Hepatocyte (in vitro differentiated cells): ENCODE data around the gene ROR1. TPM values are rescaled to one million over a fixed set of nuclear protein-coding genes. Genes with fewer than 3 reads are reported as not detected.

Experiments
- DNase-seq: peaks from one replicate; pipeline ENCODE4 v3.0.0-alpha.2; 2016; ENCODE audit warnings: low spot score
- H2AFZ ChIP-seq: fragments of 200-600 bp; sonication (generic); 2 replicates; pipeline ENCODE4 v1.6.0; 2016; ENCODE audit warnings: antibody characterized with exemption, mild to moderate bottlenecking
- H3K27ac ChIP-seq: fragments of 200-600 bp; sonication (generic); 2 replicates; pipeline ENCODE4 v1.5.1; 2016; ENCODE audit warnings: mild to moderate bottlenecking
- H3K27me3 ChIP-seq: fragments of 200-600 bp; sonication (generic); 2 replicates; pipeline ENCODE4 v1.6.1; 2016
- H3K36me3 ChIP-seq: fragments of 200-600 bp; sonication (generic); replicated peaks from 2 replicates; pipeline ENCODE4 v1.5.1; 2016; ENCODE audit warnings: low read depth; ENCODE audit not compliant: insufficient read depth
- H3K4me1 ChIP-seq: fragments of 200-600 bp; sonication (generic); 2 replicates; pipeline ENCODE4 v1.5.1; 2016; ENCODE audit warnings: mild to moderate bottlenecking, moderate library complexity; ENCODE audit not compliant: insufficient read depth
- H3K4me2 ChIP-seq: fragments of 200-600 bp; sonication (generic); 2 replicates; pipeline ENCODE4 v1.6.0; 2016
- H3K4me3 ChIP-seq: fragments of 200-600 bp; sonication (generic); 2 replicates; pipeline ENCODE4 v1.5.1; 2016; ENCODE audit warnings: mild to moderate bottlenecking
- H3K79me2 ChIP-seq: fragments of 200-600 bp; sonication (generic); 2 replicates; pipeline ENCODE4 v1.6.0; 2017; ENCODE audit warnings: mild to moderate bottlenecking
- H3K9me2 ChIP-seq: fragments of 200-600 bp; sonication (generic); replicated peaks from 2 replicates; pipeline ENCODE4 v1.6.0; 2017; ENCODE audit warnings: mild to moderate bottlenecking; ENCODE audit not compliant: insufficient read depth
- H3K9me3 ChIP-seq: fragments of 200-600 bp; sonication (generic); 2 replicates; pipeline ENCODE4 v1.5.1; 2016; ENCODE audit warnings: low read depth, mild to moderate bottlenecking
- H4K20me1 ChIP-seq: fragments of 200-600 bp; sonication (generic); 2 replicates; pipeline ENCODE4 v1.6.0; 2016; ENCODE audit warnings: mild to moderate bottlenecking; ENCODE audit not compliant: insufficient read depth, poor library complexity, severe bottlenecking
- EZH2 ChIP-seq: fragments of 200-600 bp; sonication (generic); IDR thresholded peaks from 2 replicates; pipeline ENCODE4 v1.6.1; 2016; ENCODE audit warnings: antibody characterized with exemption, mild to moderate bottlenecking, borderline replicate concordance
- EZH2phosphoT487 ChIP-seq: fragments of 200-600 bp; sonication (generic); IDR thresholded peaks from one replicate; pipeline ENCODE4 v1.6.1; 2018; ENCODE audit warnings: antibody characterized with exemption, mild to moderate bottlenecking, low read depth, moderate library complexity; ENCODE audit not compliant: unreplicated experiment, severe bottlenecking
- WGBS: methylation state at CpG from one replicate; pipeline ENCODE4 v1.1.6; 2016; ENCODE audit warnings: low lambda C conversion rate; ENCODE audit errors: missing lambda C conversion rate; 5-methylcytosine and 5-hydroxymethylcytosine counted together
- polyA plus RNA-seq: library from polyadenylated mRNA; unstranded; fragments of >200 nt; fragmentation: Nextera tagmentation; extraction: Ambion mirVana; gene quantifications from 2 replicates; pipeline ENCODE4 v1.2.1, GENCODE V29; 2016
- total RNA-seq: library from RNA; depleted of rRNA; stranded (reverse); fragments of >200 nt; gene quantifications from 2 replicates; pipeline ENCODE4 v1.2.3, GENCODE V29; 2014
- TF ChIP-seq, protein P1 (sequence below): fragments of 200-600 bp; sonication (generic); IDR thresholded peaks from 2 replicates; pipeline ENCODE4 v1.5.1; 2016; ENCODE audit warnings: antibody characterized with exemption, mild to moderate bottlenecking; ENCODE audit not compliant: poor library complexity

Gene ROR1
- total and polyA plus RNA-seq, 2 experiments from 2014 or later: 16.4 to 27.7 TPM

DNA sequence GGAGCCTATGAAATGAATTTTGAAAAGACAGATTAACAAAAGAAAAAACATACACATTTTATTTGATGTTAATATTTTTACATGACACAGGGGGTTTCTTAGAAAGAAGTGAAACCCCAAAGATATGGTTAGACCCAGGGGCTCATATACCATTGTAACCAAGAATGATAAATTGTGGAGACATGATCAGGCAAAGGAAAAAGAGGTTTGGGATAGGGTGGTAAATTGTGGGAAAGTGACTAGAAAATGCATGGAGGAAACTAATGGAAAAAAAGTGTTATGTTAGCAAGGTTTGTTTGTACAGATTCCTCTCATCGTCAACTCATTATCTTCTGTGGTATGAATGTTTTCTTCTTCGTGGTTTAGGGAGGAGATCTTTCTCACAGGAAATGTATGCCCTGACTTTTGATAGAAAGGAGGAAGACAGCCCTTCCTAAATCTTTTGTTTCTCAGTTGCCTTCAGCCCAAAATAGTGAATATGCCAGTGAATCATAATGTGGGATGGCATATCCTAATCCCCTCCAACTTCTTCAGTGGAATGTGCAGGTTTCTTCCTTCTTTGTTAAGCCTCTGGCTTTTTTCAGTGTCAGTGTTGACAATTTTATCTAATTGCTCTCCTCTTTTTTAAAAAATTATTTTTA is 289.2 kb downstream of the ROR1 start:
- Histone ChIP-seq H3K4me1 (no peaks in the 10 kb centered on the region), H3K27ac (no peak overlapping the region), H4K20me1 (no peaks in the 10 kb centered on the region), H3K4me2 (no peak overlapping the region), H3K79me2 (peaks cover 2% of the 10 kb centered on the region), H3K9me3 (peaks cover 9% of the 10 kb centered on the region), H3K36me3 (no peaks in the 10 kb centered on the region), H3K9me2 (no peaks in the 10 kb centered on the region), H2AFZ (no peak overlapping the region), H3K27me3 (no peaks in the 10 kb centered on the region), H3K4me3 (no peak overlapping the region)
- 64% methylated on average over 2 of the region's 2 CpGs for WGBS
- no peak for TF ChIP-seq EZH2phosphoT487
- DNase-seq: no peak

DNA sequence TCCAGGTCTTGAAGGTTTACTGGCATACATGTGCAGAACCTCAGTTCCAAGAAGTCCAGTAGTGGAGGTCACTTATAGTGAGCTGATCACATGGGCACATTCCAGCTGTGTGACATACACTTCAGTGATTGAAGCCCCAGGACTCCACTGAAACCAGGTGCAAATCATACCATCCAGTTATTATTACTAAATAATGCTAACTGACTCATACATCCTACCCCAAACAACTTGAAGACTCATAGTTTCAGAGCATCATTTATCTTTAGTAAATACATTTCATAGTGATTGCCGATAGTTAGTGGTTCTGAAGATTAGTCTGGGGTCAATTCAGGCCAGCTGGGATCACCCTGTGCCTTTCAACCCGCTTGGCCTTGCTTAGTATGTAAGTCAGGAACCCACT is 291.8 kb downstream of the ROR1 start:
- no peaks in the 10 kb centered on the region for H3K36me3 ChIP-seq
- H3K4me2 ChIP-seq: no peak overlapping the region
- H2AFZ ChIP-seq: no peak overlapping the region
- DNase-seq: no peak
- H3K79me2 ChIP-seq: no peaks in the 10 kb centered on the region
- no peaks in the 10 kb centered on the region for H3K4me1 ChIP-seq
- H3K27ac ChIP-seq: no peak overlapping the region
- H3K4me3 ChIP-seq: no peak overlapping the region
- no peaks in the 10 kb centered on the region for H3K27me3 ChIP-seq
- TF ChIP-seq, protein P1, sequence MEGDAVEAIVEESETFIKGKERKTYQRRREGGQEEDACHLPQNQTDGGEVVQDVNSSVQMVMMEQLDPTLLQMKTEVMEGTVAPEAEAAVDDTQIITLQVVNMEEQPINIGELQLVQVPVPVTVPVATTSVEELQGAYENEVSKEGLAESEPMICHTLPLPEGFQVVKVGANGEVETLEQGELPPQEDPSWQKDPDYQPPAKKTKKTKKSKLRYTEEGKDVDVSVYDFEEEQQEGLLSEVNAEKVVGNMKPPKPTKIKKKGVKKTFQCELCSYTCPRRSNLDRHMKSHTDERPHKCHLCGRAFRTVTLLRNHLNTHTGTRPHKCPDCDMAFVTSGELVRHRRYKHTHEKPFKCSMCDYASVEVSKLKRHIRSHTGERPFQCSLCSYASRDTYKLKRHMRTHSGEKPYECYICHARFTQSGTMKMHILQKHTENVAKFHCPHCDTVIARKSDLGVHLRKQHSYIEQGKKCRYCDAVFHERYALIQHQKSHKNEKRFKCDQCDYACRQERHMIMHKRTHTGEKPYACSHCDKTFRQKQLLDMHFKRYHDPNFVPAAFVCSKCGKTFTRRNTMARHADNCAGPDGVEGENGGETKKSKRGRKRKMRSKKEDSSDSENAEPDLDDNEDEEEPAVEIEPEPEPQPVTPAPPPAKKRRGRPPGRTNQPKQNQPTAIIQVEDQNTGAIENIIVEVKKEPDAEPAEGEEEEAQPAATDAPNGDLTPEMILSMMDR: no peak
- TF ChIP-seq EZH2phosphoT487 (no peak), EZH2 (no peak)
- no peaks in the 10 kb centered on the region for H3K9me2 ChIP-seq
- no peaks in the 10 kb centered on the region for H4K20me1 ChIP-seq
- H3K9me3 ChIP-seq: no peaks in the 10 kb centered on the region
- WGBS: 100% methylated on average over 2 of the region's 2 CpGs

DNA sequence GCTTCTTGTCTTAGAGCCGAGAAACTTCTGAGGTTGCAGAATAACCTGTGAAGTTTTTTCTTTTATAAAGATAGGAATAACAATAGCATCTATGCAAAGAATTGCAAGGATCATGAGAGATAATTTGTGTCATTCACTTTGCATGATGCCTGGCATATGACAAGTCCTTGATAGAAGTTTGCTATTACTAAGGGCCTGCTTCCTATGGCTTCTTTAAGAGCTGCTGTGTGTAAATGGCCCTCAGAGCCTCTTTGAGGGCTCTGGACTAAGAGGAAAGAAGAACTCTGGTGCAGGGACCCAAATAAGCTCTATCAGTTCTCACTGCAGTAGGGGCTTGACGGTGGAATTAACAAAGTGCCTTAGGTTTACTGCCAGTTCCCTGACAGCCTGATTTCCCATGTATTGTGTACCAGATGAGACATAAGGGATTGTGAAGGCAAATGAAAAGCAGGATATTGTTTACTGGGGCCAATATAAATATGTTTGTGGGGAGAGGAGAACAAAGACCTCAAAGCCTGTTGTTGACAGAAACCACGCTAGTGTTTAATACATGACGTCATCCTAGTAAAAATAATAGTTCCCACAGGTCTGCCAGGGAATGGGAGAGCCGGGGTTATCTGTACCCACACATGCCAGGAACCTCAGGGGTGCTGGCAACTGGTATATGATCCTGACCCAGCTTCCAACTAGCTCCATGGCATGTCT is 298.4 kb downstream of the ROR1 start:
- no peak overlapping the region for H2AFZ ChIP-seq
- H4K20me1 ChIP-seq: no peaks in the 10 kb centered on the region
- no peaks in the 10 kb centered on the region for H3K27me3 ChIP-seq
- H3K79me2 ChIP-seq: no peaks in the 10 kb centered on the region
- no peaks in the 10 kb centered on the region for H3K36me3 ChIP-seq
- no peaks in the 10 kb centered on the region for H3K9me3 ChIP-seq
- H3K4me2 ChIP-seq: peak overlapping the region; percentile 24
- DNase-seq: no peak
- H3K27ac ChIP-seq: no peak overlapping the region
- no peaks in the 10 kb centered on the region for H3K9me2 ChIP-seq
- H3K4me1 ChIP-seq: peaks cover 21% of the 10 kb centered on the region
- no peak for TF ChIP-seq EZH2phosphoT487
- no peak for TF ChIP-seq EZH2
- TF ChIP-seq, protein P1: no peak
- 43% methylated on average over 5 of the region's 5 CpGs for WGBS
- no peak overlapping the region for H3K4me3 ChIP-seq

DNA sequence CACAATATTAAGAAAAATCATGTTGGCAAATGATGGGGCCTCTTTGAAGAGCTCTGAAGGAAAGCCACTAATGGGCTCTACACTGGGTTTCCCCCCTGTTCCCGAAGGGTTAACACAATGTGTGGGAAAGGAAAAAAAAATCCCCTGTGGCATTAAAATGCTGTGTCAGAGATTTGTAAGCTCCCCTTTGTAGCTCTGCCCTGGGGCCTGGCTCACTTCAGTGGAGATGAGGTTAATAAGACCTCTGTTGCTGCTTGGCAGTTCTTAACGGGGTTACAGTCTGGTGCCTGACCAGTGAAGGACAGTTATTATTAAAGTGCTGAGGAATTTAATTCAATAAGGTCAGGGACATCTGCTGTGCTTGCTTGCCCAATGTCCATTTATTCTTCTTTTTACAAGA is 299.9 kb downstream of the ROR1 start:
- Histone ChIP-seq H3K27ac (no peak overlapping the region), H4K20me1 (no peaks in the 10 kb centered on the region), H3K79me2 (no peaks in the 10 kb centered on the region), H2AFZ (no peak overlapping the region), H3K4me1 (peaks cover 21% of the 10 kb centered on the region), H3K9me2 (no peaks in the 10 kb centered on the region), H3K4me2 (no peak overlapping the region), H3K9me3 (no peaks in the 10 kb centered on the region), H3K27me3 (no peaks in the 10 kb centered on the region), H3K4me3 (no peak overlapping the region), H3K36me3 (no peaks in the 10 kb centered on the region)
- WGBS: 49% methylated on average over 2 of the region's 2 CpGs
- no peak for DNase-seq
- TF ChIP-seq EZH2 (no peak), EZH2phosphoT487 (no peak)
- TF ChIP-seq, protein P1: no peak
